Karpas-422 (cell line): ENCODE data around the gene SCNN1A. TPM values are rescaled to one million over a fixed set of nuclear protein-coding genes. Genes with fewer than 3 reads are reported as not detected.
A peak's percentile ranks its signal among the peaks of the same experiment; 100 is the strongest.

Experiments
- DNase-seq: peaks from one replicate; pipeline ENCODE4 v3.0.0-alpha.2; 2015
- H2AFZ ChIP-seq: fragments of 200-600 bp; sonication (generic); 2 replicates; pipeline ENCODE4 v1.6.1; 2014; ENCODE audit warnings: antibody characterized with exemption, low read length, mixed read lengths
- H3K27ac ChIP-seq: fragments of 200-600 bp; sonication (generic); 2 replicates; pipeline ENCODE4 v1.5.1; 2014; ENCODE audit warnings: mild to moderate bottlenecking, low read length, moderate library complexity
- H3K27me3 ChIP-seq: fragments of 200-600 bp; sonication (generic); 2 replicates; pipeline ENCODE4 v1.6.1; 2014; ENCODE audit warnings: low read length, mixed read lengths
- H3K36me3 ChIP-seq: fragments of 200-600 bp; sonication (generic); 2 replicates; pipeline ENCODE4 v1.6.1; 2014; ENCODE audit warnings: low read length, mixed read lengths; ENCODE audit not compliant: insufficient read depth
- H3K4me1 ChIP-seq: fragments of 200-600 bp; sonication (generic); 2 replicates; pipeline ENCODE4 v1.6.1; 2014; ENCODE audit warnings: mild to moderate bottlenecking, low read length, mixed read lengths
- H3K4me2 ChIP-seq: fragments of 200-600 bp; sonication (generic); 2 replicates; pipeline ENCODE4 v1.6.1; 2014; ENCODE audit warnings: low read length, low read depth, mild to moderate bottlenecking; ENCODE audit not compliant: poor library complexity, severe bottlenecking
- H3K4me3 ChIP-seq: fragments of 200-600 bp; sonication (generic); 2 replicates; pipeline ENCODE4 v1.5.1; 2014; ENCODE audit warnings: mild to moderate bottlenecking, antibody characterized with exemption, low read length, mixed read lengths
- H3K79me2 ChIP-seq: fragments of 200-600 bp; sonication (generic); 2 replicates; pipeline ENCODE4 v1.6.1; 2014; ENCODE audit warnings: mild to moderate bottlenecking, low read length, mixed read lengths
- H3K9ac ChIP-seq: fragments of 200-600 bp; sonication (generic); 2 replicates; pipeline ENCODE4 v1.6.0; 2014; ENCODE audit warnings: low read length
- H3K9me2 ChIP-seq: fragments of 200-600 bp; sonication (generic), shearing (Covaris generic); replicated peaks from 2 replicates; pipeline ENCODE4 v1.6.0; 2014; ENCODE audit warnings: mild to moderate bottlenecking, low read length, moderate library complexity; ENCODE audit not compliant: insufficient read depth
- H3K9me3 ChIP-seq: fragments of 300-700, 200-600 bp; sonication (generic); 2 replicates; pipeline ENCODE4 v1.6.1; 2014; ENCODE audit warnings: low read length, mixed read lengths
- H4K20me1 ChIP-seq: fragments of 200-600 bp; sonication (generic); 2 replicates; pipeline ENCODE4 v1.6.1; 2014; ENCODE audit warnings: mild to moderate bottlenecking, antibody characterized with exemption, low read length, low read depth; ENCODE audit not compliant: insufficient read depth
- total RNA-seq: library from RNA; depleted of rRNA; stranded (reverse); fragments of >200 nt; shearing (Covaris generic); gene quantifications from 2 replicates; pipeline ENCODE4 v1.2.3, GENCODE V29; 2014; ENCODE audit warnings: low replicate concordance

The SCNN1A gene
- total RNA-seq, 1 experiment from 2014 or later, result not detected

- Histone ChIP-seq H3K9ac (no peak overlapping the region), H3K9me2 (no peaks in the 10 kb centered on the region), H3K9me3 (no peaks in the 10 kb centered on the region), H4K20me1 (peaks cover 16% of the 10 kb centered on the region), H3K4me1 (peaks cover 23% of the 10 kb centered on the region), H3K4me2 (no peak overlapping the region), H3K79me2 (no peaks in the 10 kb centered on the region), H3K4me3 (no peak overlapping the region), H2AFZ (no peak overlapping the region), H3K27ac (no peak overlapping the region), H3K27me3 (no peaks in the 10 kb centered on the region), H3K36me3 (no peaks in the 10 kb centered on the region)
- DNase-seq, result no peak
Observed at GRCh38 chr12:6336889-6337853, 38.2 kb downstream of the SCNN1A start.

- H3K79me2 ChIP-seq, result no peaks in the 10 kb centered on the region
- peaks cover 19% of the 10 kb centered on the region for H3K4me1 ChIP-seq
- H3K27me3 ChIP-seq, result no peaks in the 10 kb centered on the region
- H3K36me3 ChIP-seq, result no peaks in the 10 kb centered on the region
- H3K9ac ChIP-seq, result 0 out of 2 replicates have a peak overlapping the region, but pooled peaks have one; percentile 19
- H3K9me3 ChIP-seq, result no peaks in the 10 kb centered on the region
- 0 out of 2 replicates have a peak overlapping the region, but pooled peaks have one; percentile 2 for H2AFZ ChIP-seq
- H4K20me1 ChIP-seq, result peaks cover 16% of the 10 kb centered on the region
- H3K9me2 ChIP-seq, result no peaks in the 10 kb centered on the region
- no peak overlapping the region for H3K4me3 ChIP-seq
- no peak overlapping the region for H3K27ac ChIP-seq
- DNase-seq, result no peak
- peak overlapping the region; percentile 18 for H3K4me2 ChIP-seq
Observed at GRCh38 chr12:6336079-6336888, 39.1 kb downstream of the SCNN1A start.

GRCh38 chr12:6335451-6336078 lies 39.8 kb downstream of the SCNN1A start:
- peak; percentile 83 for DNase-seq
- peaks cover 22% of the 10 kb centered on the region for H4K20me1 ChIP-seq
- H3K9me3 ChIP-seq, result no peaks in the 10 kb centered on the region
- H3K27me3 ChIP-seq, result no peaks in the 10 kb centered on the region
- no peaks in the 10 kb centered on the region for H3K9me2 ChIP-seq
- H3K4me1 ChIP-seq, result peaks cover 26% of the 10 kb centered on the region
- no peak overlapping the region for H3K4me3 ChIP-seq
- H3K27ac ChIP-seq, result no peak overlapping the region
- H3K4me2 ChIP-seq, result peak overlapping the region; percentile 18
- no peaks in the 10 kb centered on the region for H3K79me2 ChIP-seq
- H2AFZ ChIP-seq, result 0 out of 2 replicates have a peak overlapping the region, but pooled peaks have one; percentile 2
- no peaks in the 10 kb centered on the region for H3K36me3 ChIP-seq
- H3K9ac ChIP-seq, result 0 out of 2 replicates have a peak overlapping the region, but pooled peaks have one; percentile 19

- Histone ChIP-seq H3K36me3 (no peaks in the 10 kb centered on the region), H3K4me2 (no peak overlapping the region), H3K79me2 (no peaks in the 10 kb centered on the region), H4K20me1 (peaks cover 25% of the 10 kb centered on the region), H3K9me2 (no peaks in the 10 kb centered on the region), H2AFZ (no peak overlapping the region), H3K4me3 (no peak overlapping the region), H3K27me3 (no peaks in the 10 kb centered on the region), H3K27ac (no peak overlapping the region), H3K9ac (no peak overlapping the region), H3K4me1 (peaks cover 32% of the 10 kb centered on the region), H3K9me3 (no peaks in the 10 kb centered on the region)
- DNase-seq, result no peak
Observed at GRCh38 chr12:6334940-6335450, 40.4 kb downstream of the SCNN1A start.

- peaks cover 38% of the 10 kb centered on the region for H3K4me1 ChIP-seq
- no peaks in the 10 kb centered on the region for H3K9me3 ChIP-seq
- no peaks in the 10 kb centered on the region for H3K36me3 ChIP-seq
- H3K27me3 ChIP-seq, result no peaks in the 10 kb centered on the region
- H3K9me2 ChIP-seq, result no peaks in the 10 kb centered on the region
- H3K79me2 ChIP-seq, result no peaks in the 10 kb centered on the region
- H3K4me2 ChIP-seq, result no peak overlapping the region
- H4K20me1 ChIP-seq, result peaks cover 27% of the 10 kb centered on the region
- DNase-seq, result no peak
- no peak overlapping the region for H3K9ac ChIP-seq
- H2AFZ ChIP-seq, result no peak overlapping the region
- no peak overlapping the region for H3K27ac ChIP-seq
- no peak overlapping the region for H3K4me3 ChIP-seq
Observed at GRCh38 chr12:6334359-6334758, 41.0 kb downstream of the SCNN1A start.

- no peak overlapping the region for H3K27ac ChIP-seq
Observed at GRCh38 chr12:6333566-6333965, 41.8 kb downstream of the SCNN1A start.

GRCh38 chr12:6333029-6333428 lies 42.3 kb downstream of the SCNN1A start:
- H3K27me3 ChIP-seq, result no peaks in the 10 kb centered on the region
- no peaks in the 10 kb centered on the region for H3K9me3 ChIP-seq
- H3K9ac ChIP-seq, result no peak overlapping the region
- H3K79me2 ChIP-seq, result no peaks in the 10 kb centered on the region
- no peak overlapping the region for H3K27ac ChIP-seq
- H3K4me2 ChIP-seq, result no peak overlapping the region
- no peaks in the 10 kb centered on the region for H3K36me3 ChIP-seq
- H3K9me2 ChIP-seq, result no peaks in the 10 kb centered on the region
- no peak for DNase-seq
- peaks cover 35% of the 10 kb centered on the region for H4K20me1 ChIP-seq
- H2AFZ ChIP-seq, result no peak overlapping the region
- peaks cover 38% of the 10 kb centered on the region for H3K4me1 ChIP-seq
- no peak overlapping the region for H3K4me3 ChIP-seq

More at GRCh38 chr12:6333566-6333965, 41.8 kb downstream of the SCNN1A start:
- Histone ChIP-seq H3K9me2 (no peaks in the 10 kb centered on the region), H3K9me3 (no peaks in the 10 kb centered on the region), H4K20me1 (peaks cover 32% of the 10 kb centered on the region), H3K4me1 (peaks cover 38% of the 10 kb centered on the region), H2AFZ (no peak overlapping the region), H3K79me2 (no peaks in the 10 kb centered on the region), H3K4me3 (no peak overlapping the region), H3K36me3 (no peaks in the 10 kb centered on the region), H3K27me3 (no peaks in the 10 kb centered on the region), H3K9ac (no peak overlapping the region), H3K4me2 (no peak overlapping the region)
- no peak for DNase-seq
